ENCODE measurements around the gene NTRK2.

The NTRK2 gene

DNA sequence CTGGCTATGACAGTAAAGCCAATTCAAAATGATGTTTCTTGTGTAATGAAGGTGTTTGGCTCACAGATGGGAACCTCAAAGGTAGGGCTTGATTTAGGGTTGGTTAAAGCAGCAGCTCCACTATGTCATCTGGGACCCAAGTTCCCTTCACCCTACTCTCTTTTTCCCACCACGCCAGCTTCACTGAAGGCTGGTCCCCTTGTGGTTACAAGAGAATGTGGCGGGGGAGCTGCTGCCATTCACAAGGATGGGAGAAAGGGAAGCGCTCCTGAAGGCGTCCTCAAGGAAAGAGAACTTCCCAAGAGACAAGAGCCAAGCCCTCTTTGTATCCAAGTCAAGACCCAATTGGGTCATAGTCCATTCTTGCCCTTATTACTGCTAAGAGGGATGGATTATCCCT lies 72.7 kb downstream of the NTRK2 start:
- DNase-seq, result no peak

DNA sequence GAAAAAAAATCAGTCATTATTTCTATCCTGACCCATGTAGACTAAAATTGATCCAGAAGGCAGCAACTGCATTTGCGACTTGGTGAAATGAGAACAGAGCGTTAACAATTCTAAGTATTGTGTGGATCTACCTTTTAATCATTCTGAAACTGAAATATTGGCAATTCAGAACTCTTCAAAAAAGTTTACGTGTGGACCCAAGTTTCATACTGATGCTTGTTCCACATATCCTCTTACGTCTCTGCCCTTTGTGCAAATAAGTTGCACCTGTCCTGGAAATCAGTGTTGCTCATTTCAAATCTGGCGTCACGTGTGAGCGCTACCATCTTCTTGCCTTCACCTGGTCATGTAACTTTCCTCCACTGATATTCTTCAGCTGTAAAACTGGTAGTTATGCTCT lies 74.7 kb downstream of the NTRK2 start:
- DNase-seq, result no peak

DNA sequence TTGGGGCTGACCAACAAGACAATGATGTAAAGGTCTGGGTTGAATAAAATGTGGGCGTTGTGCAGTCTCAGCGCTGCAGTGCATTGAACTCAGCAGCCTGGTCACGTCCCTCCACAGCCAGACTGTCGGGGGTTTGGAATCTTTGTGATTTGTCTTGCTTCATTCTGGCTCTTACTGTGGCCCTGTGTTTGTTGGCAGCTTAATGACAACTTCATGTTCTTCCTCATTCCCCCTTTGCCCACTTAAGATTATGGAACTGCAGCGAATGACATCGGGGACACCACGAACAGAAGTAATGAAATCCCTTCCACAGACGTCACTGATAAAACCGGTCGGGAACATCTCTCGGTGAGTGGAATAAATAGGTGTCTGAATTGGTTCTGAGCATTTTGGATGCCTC lies 75.2 kb downstream of the NTRK2 start:
- no peak for DNase-seq

DNA sequence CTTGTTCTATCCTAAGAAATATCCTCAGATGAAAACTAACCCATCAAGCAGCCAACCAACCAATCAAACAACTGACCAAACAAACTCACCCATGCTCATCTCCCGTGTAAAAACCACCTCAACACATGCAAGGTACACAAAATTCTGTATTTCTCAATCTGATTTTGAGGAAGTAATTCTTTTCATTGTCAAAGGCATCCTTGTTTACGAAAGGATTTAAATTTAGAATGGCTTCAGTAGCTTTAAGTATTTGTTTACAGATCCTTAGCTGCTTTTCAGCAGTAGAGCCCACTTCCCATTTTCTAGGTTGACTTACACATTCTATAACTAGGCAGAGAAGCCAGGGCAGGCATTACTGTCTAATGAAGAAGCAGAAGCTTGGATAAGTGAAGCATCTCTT lies 78.6 kb downstream of the NTRK2 start:
- no peak for DNase-seq

DNA sequence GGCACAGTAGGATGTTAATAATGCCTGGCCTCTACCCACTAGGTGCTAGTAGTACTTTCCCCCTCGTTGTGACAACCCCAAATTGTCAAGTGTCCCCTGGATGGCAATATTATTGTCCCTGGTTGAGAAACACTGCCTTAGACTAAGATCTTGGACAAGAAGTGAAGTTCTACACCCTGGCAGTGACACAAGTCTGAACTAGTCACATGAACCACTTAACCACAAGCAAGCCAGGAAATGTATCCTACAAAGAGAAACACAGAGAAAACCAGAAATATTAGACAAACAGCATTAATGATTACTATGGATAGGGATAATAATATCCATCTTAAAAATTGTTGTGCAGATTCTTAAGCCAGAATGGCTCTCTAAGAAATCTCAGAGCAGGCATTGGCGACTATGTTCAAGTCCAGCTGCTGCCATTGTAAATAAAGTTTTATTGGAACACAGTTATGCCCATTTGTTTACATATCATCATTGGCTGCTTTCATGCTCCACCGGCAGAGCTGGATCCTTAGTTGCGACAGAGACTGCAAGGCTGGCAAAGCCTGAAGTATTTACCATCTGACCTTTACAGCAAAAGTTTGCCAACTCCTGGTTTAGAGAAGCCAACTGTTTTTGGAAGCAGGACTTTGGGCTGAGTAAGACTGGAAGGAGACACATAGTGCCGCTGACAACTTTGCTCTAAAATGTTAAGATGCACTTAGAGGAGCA lies 80.8 kb downstream of the NTRK2 start:
- no peak for DNase-seq

DNA sequence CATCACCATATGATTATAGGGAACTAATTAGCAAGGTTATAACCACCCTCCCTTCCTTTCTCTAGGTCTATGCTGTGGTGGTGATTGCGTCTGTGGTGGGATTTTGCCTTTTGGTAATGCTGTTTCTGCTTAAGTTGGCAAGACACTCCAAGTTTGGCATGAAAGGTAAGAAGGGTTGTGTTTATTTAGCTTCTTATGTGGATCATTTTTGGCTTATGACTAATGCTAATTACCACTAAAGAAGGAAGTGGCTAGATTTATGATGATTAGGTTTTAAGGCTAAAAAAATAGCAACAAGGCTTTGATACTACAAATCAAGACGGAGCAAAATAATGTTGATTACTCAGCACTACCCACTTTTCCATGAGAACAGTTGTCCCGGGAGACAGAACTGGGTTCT lies 82.4 kb downstream of the NTRK2 start:
- no peak for DNase-seq

DNA sequence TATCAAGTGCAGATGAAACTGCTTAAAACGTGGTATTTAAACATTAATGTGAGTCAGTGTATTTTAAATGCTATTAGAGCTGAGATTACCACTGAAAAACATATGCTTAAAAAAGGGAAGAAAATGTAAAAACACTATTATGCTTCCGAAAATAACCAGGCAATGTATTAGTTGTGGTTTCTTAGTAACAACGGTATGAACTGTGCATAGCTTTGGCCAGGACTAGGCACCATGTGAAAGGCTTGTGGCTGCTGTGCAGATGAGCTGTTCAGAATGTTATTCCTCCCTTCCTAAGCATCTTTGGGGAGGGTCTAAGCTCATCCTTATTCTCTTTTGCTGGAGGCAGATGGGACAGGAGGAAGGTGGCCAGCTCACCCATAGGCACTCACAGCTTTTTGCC lies 84.9 kb downstream of the NTRK2 start:
- DNase-seq, result no peak

DNA sequence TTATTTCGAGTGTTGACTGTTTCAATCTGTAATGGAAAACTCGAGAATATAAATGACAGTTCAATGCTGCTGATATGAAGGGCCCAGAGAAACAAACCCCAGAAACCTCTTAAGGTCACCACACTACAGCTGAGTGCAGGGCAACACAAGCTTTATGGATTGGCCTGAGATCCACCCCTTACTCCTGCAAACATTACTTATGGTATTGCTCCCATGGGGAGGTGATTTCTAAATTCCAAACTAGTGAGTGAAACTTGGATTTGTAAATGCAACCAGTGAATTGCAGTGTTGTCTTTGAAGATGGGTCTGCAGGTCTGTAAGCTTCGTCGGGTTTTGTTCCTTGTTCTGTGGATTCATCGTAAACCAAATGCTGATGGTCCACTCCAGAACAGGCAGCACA lies 85.4 kb downstream of the NTRK2 start:
- no peak for DNase-seq

DNA sequence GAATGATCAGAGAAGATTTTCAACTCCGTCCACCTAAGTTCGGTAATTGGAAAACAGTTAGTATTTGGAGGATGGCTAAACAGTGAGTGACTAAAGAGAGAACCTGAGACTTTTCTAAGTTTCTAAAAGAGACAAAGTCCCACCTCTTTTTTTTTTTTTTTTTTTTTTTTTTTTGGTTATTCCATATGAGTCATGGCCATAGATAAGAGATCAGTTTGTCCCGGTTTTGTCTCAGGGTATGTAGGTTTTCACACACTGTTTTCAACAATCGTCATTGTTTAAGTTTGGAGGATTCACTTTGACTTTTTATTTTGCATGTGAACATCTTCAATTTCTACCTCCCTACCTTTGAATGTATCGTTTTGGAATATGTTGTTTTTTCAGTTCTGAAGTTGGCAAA lies 85.9 kb downstream of the NTRK2 start:
- no peak for DNase-seq

DNA sequence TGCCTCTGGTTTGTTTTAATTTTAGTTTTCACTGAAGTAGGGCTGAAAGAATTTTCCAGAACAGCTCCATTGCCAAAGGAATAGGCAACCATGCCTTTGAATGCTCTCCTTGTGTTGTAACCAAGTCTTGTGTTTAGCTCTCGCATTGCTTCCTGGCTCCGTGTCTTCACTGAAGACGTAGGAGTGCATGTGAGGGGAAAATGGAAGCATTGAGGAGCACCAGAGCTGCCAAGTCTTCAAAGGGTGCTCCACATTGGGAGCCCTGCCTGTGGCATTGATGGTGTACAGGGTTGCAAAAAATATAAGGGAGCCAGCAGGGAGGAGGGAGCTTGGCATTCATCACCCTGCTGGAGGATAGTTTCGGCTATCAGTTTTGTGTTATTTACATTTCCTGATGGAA lies 86.6 kb downstream of the NTRK2 start:
- DNase-seq, result no peak

DNA sequence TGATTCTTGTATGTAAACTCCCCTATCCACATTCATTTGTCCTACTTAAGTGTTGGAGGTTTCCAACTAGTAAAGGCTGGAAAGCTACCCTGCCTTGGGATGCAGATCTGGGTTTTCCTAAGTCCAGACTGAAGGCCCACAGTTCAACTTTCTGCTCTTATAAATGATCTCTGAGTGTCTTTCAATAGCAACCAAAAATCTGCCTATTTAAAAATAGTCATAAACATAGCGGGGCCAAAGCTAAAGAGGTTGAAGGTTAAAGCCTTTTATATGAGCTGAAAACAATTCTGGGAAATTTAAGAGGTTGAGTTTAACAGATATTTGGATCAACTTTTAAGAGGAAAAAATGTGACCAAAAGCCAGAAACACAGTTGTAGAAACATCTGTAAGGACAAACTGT lies 87.2 kb downstream of the NTRK2 start:
- DNase-seq, result no peak

DNA sequence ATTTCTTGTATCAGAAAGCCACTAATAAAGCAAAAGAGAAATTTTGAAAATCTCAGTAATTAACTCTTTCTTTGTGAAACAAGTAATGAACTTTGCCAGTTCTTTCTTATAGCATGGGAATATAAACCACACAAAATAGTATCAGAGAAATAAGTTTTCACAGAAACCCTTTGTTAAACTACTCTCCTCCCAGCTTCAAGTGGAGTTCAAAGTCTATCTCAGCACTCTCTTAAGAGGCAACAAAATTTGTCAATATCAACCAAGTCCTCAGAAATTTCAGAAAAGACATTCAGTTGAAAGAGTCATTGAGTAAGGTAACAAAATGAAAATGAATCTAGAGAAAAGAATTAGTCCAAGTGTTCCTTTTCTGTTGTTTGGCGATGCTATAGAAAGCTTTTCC lies 89.3 kb downstream of the NTRK2 start:
- DNase-seq, result no peak

DNA sequence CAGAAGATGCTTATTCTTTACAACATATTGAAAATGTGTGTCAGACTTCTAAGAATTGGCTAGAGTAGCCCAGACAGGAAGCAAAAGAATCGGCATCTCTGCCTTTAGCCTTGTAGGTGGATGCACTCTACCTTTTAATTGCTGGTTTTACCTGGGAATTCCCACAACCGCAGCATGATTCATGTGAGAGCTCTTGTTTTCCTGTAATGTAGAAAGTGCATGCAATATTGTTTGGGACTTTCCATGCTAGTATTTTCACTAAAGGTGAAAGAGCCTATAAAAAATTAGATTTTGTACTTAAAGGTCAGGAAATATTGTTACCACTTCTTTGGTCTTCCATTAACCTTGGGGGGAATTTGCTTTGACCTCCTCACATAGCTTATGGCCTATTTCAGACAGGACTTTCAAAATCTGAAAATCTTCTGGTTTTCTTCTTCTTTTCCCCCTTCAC lies 89.8 kb downstream of the NTRK2 start:
- peak; percentile 6 to 24 for DNase-seq

DNA sequence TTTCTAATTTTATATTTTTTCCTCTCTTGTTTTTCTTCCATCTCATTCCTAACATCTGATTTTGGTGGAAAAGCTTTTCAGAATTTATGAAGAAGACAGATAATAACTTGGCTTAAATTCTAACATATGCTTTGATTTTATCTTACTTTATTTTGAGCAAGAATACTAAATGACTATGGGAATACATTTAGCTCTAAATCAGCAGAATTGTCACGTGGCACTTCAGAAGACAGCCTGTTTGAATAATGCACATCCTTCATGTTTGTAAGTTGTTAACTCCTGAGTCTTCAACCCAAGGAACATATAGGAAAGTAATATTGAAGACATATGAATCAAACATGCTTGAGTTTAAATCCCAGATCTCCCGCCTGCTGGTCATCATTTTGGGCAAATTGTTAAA lies 90.3 kb downstream of the NTRK2 start:
- no peak for DNase-seq

DNA sequence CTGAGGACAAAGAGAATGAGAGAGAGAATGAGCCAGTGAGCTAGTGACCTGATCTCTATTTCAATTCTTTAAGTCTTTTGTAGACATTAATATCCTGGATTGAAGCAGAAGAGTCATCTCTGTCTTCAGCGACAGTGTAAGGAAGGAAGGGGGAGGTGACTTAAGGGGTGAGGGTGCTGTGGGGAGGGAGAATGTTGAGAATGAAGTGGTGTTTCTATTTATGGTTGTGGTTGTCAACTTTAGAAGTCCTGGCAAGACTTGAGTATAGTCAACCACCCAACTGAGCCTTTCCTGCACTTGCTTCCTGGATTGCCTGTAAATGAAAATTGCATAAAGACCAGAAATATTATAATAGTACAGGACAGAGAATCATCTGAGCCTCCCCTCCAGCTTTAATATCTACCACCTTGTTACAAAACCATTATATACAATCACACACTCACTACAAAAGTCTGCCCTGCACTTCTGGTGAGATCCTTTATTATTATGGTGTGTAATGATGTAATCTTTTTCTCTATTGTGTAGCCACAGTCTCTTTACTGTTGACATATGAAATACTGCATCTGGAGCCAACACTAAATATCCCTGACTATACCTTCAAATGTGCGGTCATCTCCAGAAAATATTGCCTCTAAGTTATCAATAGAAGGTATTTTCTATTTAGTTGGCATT lies 91.7 kb downstream of the NTRK2 start:
- DNase-seq, result no peak

DNA sequence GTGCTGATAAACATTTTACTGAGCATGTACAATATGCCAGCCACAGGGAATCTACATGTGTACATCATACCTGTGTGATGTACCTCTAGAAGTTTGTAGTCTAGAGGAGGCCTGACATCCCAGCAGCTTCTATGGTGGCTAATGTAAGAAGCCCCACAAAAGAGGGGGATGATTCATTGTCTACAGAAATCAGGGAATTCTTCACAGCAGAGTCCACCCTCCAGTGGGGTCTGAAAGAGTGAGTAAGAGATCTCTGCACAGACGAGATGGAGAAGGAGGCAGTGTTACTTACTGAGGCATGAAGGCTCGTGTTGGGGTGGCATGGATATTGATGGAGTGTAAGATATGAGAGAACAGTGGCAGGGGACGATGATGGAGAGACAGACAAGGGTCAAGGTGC lies 103.0 kb downstream of the NTRK2 start:
- no peak for DNase-seq

DNA sequence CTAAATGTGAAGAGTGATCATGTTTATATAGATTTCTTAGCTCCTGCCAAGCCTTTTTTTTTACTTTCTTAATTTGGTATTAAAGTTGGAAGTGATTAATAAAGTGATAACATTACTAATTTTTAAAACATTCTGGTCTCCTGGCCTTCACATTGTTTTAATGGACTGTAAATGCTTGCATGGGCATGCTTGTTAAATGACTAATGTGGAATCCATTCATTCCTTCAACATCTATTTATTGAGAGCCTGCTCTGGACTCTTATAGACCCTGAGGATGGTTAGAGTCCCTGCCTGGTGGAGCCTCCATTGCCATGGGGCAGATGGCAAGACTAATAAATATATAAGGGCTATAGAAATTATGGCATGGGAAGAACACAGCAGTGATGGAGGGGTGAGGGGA lies 103.5 kb downstream of the NTRK2 start:
- no peak for DNase-seq

DNA sequence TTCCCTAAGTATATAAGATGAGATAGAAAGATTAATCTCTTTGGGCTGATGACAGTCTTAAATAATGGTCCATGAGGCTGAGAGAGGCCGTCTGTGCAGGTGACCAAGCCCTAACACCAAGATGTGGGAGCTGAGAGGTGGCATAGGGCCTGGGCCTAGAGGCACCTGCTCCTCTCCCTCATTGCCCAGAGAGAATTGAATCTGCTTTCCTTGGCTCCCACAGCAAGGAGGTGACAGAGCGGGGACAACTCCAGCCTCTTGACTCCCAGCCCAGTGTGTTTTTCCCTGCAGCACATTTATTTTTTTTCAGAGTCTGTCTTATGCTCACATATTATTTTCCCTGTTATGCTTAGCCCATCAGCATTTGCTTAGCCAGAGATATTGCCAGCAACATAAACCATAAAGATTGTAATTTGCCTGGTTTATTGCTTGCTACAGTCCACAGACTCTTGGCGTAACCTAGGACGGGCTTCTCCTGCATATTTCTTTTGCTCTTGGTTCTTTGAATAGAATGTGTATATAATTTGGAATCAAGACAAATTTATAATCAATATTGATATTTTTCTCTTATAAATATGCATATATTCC lies 105.6 kb downstream of the NTRK2 start:
- no peak for DNase-seq

DNA sequence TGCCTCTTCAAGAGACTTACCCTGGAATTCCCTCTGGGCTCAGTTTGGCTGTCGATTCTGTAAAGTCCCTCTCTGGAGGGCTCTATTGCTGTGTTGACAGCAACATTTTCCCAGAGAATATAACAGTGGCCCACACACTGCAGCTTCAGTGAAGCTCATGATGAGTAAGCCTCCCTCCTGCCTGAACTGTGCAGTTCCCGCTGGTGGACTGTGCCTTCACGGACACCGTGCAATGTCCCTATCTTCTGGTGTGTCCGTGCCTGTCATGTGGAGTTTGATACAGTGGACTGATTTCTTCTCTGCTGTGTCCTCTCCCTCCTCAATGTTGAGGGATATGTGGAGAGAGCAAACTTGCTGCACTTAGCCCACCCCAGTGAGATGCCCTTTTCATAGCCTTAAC lies 109.0 kb downstream of the NTRK2 start:
- DNase-seq, result no peak

DNA sequence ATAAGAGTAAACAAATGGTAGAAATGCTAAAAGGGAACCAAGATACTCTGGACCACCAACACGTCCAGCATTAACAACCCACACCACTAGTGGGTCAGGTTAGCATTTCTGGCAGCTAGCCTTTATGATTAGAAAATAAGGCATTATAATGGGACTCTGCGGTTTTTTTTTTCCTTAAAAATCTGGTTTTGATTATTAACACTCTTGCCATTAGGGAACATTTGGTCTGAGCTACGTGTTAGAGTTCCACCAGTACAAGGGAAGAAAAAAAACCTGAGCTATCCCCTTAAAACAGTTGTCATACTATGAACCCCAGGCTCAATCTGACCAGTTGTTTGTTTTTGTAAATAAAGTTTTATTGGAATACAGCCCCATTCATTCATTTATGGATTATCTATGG lies 110.4 kb downstream of the NTRK2 start:
- no peak for DNase-seq

DNA sequence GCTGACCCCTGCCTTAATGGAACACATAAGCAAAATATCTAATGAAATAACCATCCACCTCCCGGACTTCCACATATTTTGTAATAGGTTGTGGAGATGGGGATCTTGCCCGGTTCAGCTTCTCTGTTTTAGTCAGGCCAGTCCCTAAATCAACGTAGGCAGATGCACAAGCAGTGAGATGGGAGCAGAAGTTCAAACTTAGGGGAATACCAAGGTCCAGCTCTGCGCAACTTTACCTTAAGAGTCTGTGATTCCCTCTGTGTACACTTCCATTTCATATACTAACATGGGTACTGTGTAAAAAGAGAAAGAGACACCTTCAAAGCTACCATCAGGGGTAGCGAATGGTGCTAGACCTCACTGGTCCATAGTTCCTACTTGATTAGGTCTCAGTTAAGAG lies 110.9 kb downstream of the NTRK2 start:
- no peak for DNase-seq

DNA sequence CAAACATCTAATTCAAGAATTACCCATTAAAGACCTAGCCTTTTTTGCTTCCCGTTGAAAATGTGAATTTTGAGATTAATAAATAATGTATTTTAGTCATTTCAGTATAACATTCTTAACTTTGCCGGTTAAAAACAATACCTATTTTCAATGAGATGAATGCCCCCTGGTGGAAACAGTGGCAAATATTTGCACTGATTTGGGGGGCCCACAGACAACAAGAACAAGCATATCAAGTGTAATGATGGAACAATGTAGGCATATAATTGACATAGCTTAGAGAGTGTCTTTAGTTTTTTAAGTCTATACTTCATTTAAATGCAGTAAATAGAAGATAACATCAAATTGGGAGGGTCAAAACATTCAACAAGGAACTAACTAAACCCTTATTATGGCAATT lies 111.9 kb downstream of the NTRK2 start:
- no peak for DNase-seq

DNA sequence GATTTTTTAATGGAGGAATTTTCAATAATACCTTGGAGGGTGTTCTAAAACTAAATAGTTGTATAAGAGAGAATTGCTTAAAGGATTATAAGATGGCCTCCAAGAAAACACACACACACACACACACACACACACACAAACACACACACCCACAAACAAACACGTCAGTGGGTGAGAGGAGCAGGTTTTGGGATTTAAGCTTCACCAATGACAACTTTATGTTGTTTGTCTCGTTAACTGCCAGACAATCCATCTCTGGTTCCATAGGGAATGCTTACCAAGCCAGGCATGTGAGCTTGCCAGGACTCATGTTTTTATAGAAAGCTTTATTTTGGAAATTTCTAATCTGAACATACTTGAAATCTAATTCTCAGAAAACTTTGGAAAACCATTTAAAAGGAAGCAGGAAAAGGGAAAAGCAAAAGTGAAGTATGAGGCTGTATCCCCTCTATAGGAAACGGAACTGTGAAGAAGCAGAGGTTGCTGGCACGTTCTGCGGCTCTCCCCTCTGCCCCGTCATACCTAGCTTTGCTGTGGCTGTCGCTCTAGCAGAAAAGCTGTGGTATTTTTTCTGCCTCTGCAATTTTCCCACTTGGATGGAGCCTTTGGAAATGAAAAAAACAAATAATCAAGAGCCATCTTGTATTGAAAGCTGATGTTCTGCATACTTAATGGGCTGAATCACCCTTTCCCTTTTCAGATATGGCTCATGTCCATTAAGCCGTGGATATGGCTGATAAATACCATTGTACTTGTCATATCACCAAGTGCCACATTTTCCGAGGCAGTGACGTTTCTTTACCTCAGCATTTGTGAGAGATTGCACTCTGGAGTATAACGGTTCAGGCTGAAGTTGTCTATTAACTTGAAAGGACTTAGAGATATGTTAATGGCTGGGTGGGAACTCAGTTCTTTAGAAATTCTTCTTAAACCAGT lies 112.7 kb downstream of the NTRK2 start:
- DNase-seq, result no peak
